ENCODE results near the gene SHKBP1.
"Not testable (repeated sequence)": the region's sequence is repeated elsewhere in the genome, so short reads cannot be mapped to it uniquely, and the experiment has no call there.

Gene SHKBP1

DNA sequence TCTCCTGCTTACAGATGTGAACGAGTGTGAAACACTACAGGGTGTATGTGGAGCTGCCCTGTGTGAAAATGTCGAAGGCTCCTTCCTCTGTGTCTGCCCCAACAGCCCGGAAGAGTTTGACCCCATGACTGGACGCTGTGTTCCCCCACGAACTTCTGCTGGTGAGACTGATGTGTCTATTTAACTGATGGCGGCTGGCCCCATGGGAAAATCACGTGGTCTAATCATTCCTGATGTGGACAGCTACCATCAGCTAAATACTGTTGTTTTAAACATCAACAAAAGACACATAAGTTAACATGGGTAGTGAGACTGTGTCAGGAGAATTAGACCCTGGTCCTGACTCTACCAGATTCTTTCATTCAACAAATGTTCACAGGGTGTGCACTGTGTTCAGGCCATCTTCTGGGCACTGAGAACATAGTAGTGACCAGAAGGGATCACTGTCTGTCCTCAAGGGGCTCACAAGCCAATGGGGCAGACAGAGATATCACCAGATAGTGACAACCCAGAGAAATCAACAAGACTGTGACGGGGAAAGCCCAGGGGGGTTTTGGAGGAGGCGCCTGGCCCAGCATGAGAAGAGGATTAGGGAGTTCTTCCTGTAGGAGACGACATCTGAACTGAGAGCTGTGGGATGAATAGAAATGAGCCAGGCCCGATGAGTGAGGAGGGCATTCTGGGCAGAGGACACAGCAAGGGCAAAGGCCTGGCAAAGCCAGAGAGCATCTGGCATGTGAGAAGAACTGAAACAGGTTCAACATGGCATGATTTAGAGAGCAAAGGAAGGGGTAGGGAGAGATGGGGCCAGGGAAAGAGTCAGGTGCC is 42.9 kb downstream of the SHKBP1 start:
- DNase-seq = no peak

DNA sequence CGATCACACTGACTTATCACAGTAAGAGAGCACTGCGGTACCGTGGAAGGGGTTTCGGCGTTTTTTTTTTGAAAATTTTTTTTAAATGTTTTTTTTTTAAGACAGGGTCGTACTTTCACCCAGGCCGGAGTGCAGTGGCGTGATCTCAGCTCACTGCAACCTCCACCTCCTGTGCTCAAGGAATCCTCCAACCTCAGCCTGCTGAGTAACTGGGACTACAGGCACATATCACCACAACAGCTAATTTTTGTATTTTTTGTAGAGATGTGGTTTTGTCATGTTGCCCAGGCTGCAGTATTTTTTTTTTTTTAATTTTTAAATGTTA is 43.5 kb downstream of the SHKBP1 start:
- DNase-seq = no peak

DNA sequence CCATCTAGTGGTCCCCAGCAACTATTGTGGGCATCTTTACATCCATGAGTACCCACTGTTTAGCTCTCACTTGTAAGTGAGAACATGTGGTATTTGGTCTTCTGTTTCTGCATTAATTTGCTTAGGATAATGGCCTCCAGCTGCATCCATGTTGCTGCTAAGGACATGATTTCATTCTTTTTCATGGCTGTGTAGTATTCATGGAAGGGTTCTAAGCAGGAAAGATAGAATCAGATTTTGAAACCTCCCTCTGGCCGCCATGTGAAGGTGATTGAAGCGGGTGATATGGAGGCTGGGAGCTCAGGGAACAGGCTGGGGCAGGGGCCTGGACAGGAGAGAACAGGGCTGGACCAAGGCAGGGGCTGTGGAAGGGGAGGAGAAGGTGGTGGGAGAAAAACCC is 44.6 kb downstream of the SHKBP1 start:
- DNase-seq = no peak

DNA sequence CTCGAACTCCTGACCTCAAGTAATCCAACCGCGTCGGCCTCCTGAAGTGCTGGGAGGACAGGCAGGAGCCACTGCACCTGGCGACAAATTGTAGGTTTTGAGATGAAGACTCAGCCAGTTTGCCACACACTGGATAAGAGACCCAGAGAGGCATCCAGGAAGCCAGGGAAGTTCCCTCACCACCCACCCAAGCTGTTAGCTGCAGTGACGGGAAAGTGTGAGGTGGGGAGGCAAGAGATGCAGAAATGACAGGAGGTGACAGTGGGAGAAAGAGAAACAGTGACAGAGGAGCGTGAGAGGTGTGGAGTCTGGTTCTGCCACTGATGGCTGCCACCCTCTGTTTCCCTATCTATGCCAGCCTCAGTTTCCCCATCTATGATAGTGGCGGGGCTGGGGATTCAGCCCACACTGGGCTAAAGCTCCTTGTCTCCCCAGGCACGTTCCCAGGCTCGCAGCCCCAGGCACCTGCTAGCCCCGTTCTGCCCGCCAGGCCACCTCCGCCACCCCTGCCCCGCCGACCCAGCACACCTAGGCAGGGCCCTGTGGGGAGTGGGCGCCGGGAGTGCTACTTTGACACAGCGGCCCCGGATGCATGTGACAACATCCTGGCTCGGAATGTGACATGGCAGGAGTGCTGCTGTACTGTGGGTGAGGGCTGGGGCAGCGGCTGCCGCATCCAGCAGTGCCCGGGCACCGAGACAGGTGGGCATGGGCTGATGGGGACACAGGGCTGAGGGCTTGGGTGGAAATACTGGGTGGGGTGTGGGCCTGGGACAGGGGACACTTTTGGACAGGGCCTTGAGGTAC is 45.5 kb downstream of the SHKBP1 start:
- DNase-seq = no peak

DNA sequence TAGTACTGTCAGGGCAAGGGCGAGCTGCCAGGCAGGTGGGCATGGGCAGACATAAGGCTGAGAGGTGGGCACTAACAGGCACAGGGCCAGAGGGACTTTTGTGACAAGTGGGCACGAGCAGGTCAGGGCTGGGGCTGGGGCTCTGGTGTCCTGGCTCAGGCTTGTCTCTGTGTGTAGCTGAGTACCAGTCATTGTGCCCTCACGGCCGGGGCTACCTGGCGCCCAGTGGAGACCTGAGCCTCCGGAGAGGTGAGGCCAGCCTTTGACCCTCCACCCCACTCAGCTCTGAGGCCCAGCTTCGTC is 46.1 kb downstream of the SHKBP1 start:
- no peak for DNase-seq

DNA sequence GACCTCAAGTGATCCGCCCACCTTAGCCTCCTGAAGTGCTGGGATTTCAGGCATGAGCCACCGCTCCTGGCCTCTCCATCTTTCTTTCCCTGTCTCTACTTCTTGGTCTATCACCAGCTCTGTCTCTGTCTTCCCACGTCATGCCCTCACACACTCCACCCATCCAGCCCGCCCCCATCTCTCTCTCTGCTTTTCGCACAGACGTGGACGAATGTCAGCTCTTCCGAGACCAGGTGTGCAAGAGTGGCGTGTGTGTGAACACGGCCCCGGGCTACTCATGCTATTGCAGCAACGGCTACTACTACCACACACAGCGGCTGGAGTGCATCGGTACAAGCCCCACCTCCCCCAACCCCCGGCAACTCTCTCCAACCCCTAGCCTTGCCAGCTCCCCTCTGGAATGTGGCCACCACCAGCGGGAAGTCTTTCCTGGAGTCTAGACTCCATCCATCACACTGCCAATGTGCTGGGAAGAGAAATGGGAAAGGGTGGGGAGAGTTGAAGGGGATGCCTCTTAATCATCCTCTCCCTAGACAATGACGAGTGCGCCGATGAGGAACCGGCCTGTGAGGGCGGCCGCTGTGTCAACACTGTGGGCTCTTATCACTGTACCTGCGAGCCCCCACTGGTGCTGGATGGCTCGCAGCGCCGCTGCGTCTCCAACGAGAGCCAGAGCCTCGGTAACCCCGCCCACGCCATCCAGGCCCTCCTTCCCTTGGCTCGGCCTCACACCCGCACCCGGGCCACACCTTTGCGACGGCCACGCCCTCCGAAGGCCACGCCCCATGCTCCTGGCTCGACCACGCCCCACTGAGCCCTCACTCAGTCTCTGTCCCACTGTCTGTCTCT is 47.0 kb downstream of the SHKBP1 start:
- peak; percentile 94 to 97 for DNase-seq

DNA sequence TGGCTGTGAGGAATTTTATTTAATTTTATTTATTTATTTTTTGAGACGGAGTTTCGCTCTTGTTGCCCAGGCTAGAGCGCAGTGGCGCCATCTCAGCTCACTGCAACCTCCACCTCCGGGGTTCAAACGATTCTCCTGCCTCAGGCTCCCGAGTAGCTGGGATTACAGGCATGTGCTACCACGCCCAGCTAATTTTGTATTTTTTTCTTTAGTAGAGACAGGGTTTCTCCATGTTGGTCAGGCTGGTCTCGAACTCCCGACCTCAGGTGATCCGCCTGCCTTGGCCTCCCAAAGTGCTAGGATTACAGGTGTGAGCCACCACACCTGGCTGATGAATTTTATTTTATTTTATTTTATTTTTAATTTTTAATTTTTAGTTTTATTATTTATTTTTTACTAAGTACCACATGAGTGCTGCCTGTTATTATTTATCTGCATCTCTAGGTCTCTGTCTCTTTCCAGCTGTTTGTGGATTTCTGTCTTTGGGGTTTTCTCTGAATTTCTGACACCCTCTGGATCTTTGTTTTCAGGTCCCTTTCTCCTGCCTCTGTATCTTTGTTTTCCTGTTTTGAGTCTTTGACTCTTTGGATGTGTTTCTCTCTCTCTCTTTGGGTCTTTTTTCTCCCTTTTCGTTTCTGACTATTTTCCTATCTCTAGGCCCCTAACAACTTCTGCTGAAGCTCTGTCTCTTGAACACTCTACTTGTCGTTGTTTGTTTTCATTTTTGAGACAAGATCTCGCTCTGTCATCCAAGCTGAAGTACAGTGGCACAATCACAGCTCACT is 47.9 kb downstream of the SHKBP1 start:
- DNase-seq = not testable (repeated sequence)

DNA sequence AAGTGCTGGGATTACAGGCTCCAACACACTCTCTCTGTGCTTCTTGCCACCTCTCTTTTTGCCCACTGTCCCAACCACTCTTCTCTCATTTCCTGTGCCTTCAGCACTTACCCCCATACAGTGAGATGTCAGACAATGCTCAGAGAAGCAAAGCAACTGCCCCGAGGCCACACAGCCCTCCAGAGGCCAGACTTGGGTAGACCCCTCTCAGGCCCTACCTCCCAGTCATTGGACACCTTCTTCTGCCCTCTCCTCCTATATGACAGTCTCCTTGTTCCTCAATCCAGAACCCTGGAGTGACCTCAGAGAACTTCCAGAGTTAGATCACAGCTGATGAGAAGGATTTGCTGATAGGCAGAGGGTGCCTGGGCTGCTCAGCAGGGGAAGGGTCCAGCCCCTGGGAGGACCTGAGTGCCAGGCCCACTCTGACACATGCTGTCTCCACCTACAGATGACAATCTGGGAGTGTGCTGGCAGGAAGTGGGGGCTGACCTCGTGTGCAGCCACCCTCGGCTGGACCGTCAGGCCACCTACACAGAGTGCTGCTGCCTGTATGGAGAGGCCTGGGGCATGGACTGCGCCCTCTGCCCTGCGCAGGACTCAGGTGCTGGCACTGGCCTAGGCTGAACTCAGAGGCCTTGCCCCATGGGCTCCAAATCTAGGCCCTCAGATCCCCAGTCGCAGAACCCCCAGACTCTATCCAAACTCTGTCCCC is 48.9 kb downstream of the SHKBP1 start:
- DNase-seq = no peak

DNA sequence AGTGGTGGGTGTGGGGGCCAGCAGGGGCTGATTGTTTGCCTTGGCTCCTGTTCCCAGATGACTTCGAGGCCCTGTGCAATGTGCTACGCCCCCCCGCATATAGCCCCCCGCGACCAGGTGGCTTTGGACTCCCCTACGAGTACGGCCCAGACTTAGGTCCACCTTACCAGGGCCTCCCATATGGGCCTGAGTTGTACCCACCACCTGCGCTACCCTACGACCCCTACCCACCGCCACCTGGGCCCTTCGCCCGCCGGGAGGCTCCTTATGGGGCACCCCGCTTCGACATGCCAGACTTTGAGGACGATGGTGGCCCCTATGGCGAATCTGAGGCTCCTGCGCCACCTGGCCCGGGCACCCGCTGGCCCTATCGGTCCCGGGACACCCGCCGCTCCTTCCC is 50.2 kb downstream of the SHKBP1 start:
- no peak for DNase-seq

DNA sequence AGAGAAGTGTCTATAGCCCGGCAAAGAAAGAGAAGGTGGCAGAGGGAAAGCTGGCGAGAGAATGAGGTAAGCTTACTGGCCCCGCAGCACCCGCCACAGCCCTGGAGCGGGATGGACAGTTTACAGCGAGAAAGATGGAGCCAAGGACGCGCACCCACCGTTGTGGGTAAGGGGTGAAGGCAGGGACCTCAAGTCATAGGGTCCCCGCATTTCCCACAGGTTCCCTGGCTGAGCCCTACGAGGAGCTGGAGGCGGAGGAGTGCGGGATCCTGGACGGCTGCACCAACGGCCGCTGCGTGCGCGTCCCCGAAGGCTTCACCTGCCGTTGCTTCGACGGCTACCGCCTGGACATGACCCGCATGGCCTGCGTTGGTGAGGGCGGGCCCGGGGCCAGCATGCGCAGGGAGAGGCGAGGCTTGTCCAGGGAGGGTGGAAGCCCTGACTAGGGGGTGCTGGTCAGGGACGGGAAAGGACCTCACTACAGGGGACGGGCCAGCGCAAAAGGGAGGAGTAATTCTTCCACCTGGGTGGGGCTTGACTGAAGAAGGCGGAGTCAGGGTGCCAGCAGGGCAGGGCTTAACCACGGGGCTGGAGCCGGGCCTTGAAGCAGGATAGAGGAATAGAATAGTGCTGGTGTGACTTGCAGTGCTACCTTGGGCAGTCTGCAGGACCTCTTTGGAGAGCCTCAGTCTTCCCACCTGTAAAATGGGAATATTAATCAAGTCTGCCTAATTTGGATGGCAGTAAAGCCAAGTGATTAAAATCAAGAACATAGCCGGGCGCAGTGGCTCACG is 51.0 kb downstream of the SHKBP1 start:
- DNase-seq = no peak

DNA sequence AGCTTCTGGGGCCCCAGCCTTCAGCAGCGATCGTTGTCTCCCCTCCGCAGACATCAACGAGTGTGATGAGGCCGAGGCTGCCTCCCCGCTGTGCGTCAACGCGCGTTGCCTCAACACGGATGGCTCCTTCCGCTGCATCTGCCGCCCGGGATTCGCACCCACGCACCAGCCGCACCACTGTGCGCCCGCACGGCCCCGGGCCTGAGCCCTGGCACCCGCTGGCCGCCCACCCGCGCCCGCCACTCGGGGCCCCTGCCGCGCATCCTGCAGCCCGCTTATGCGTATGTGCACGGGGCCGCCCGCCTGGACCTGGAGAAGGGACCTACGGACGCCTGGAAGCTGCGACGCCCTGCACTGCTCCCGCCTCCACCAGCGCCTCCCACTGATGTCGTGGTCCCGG is 52.7 kb downstream of the SHKBP1 start:
- no peak for DNase-seq

DNA sequence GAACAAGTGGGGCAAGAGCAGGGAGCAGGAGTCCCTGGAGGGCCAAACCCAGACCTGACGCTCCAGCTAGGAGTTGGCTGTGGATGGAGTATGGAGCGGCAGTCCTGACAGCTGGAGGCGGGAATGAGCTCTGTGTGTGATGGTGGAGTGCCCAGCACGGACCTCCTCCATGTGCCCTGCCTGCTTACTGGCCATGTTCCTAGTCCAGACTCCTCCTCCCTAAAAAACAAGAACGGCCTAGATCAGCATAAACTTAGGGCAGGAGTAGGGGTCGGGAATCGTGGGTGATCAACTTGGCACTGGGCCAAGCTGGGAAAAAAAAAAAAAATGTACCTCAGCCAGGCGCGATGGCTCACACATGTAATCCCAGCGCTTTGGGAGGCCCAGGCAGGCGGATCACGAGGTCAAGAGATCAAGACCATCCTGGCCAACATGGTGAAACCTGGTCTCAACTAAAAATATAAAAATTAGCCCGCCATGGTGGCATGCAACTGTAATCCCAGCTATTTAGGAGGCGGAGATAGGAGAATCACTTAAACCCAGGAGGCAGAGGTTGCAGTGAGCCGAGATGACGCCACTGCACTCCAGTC is 54.0 kb downstream of the SHKBP1 start:
- no peak for DNase-seq

DNA sequence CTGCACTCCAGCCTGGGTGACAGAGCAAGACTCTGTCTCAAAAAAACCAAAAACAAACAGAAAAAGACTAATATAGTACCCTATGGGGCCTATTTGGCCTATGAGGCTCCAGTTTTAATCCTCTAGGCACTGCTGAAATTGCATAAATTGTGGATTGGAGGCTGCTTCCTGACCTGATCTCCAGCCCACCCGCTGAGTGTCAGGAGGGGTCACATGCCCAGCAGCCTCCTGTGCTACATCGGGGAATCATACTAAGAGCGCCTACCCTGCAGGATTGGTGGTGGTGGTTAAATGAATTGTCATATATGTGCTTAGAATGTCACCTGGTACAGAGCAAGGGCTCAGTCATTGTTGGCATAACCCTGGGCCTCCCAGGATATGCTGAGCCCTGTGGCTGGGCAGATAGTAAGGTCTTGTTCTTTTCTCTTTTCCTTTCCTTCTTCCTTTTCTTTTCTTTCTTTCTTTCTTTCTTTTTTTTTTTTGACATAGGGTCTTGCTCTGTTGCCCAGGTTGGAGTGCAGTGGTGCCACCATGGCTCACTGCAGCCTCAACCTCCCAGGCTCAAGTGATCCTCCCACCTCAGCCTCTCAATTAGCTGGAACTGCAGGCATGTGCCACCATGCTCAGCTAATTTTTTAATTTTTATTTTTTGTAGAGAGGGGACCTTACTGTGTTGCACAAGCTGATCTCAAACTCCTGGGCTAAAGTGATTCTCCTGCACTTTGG is 55.8 kb downstream of the SHKBP1 start:
- DNase-seq = no peak

DNA sequence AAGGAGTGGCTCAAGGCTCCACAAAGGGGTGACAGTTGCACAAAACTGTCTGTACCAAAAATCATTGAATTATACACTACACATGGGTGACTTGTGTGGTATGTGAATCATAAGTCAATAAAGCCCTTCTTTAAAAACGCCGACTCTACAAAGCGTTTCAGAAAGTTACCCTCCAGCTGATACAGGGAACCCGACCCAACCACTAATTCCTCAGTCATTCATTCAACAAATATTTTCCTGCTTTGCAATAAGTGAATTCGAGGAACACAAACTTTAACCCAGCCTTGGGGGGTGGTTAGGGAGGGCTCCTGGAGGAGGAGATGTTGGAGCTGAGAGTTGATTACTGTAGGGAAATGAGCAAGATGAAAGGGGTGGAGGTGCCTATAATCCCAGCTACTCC is 56.5 kb downstream of the SHKBP1 start:
- no peak for DNase-seq

DNA sequence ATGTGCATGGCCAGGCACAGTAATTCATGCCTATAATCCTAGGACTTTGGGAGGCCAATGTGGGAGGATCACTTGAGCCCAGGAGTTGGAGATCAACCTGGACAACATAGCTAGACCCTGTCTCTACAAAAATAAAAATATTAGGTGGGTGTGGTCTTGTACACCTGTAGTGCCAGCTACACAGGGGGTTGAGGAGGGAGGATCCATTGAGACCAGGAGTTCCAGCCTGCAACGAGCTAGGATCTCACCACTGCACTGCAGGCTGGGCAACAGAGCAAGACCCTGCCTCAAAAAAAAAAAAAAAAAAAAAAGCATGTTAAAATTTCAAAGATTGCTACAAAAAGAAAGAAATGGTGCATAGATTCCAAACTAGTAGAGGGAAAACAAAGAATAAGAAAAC is 61.7 kb downstream of the SHKBP1 start:
- DNase-seq = no peak

DNA sequence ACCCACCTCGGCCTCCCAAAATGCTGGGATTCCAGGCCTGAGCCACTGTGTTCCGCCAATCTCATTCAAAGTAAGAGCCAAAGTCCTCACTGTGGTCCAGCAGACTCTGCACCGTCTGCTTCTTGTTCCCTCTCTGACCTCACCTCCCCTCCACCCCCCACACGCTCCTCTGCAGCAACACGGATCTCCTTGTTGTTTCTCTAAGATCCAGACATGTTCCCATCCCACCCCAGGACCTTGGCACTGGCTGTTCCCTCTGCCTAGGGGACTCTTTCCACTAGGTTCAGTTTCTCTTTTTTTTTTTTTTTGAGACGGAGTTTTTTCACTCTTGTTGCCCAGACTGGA is 62.9 kb downstream of the SHKBP1 start:
- no peak for DNase-seq

DNA sequence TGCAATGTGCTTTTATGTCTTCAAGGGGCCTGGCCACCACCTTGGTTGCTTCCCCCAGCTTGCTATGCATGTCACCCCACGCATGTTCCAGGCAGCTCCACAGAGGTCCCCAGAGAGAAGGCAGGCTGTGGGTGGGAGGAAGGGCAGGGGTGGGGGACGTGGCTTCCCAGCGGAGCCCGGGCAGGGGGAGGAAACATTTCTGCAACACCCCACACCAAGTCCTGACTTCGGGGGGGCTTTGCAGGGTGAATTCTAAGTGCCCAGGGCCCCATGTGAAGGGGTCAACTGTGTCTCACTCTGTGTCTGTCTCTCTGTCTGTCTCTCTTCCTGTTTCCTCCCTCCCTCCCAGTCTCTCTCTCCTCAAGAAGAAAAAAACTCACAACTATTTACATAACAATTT is 64.1 kb downstream of the SHKBP1 start:
- DNase-seq = no peak

Measured in NCI-H187 (cell line).